Amygdala (tissue), 56 donors: Measurements from ENCODE around the gene CD46.

Source experiments
- DNase-seq, 56 donors: peaks; one replicate each; lab custom pipeline; 2025; lab: John Stamatoyannopoulos, UW

The CD46 gene

GRCh38 chr1:207825719-207826556, 74.1 kb downstream of the CD46 start:
- DNase-seq: peak in 24 of 56 donors; percentile 20 to 72 (median 40)

- DNase-seq: no peak
These were observed 75.0 kb downstream of the CD46 start for GRCh38 chr1:207826557-207827487.

GRCh38 chr1:207827488-207827830, 75.6 kb downstream of the CD46 start:
- DNase-seq: no peak

- DNase-seq: no peak
These were observed 76.2 kb downstream of the CD46 start for GRCh38 chr1:207828046-207828445.

GRCh38 chr1:207828485-207829158, 76.8 kb downstream of the CD46 start:
- peak in 42 of 56 donors; percentile 19 to 85 (median 49) for DNase-seq

- DNase-seq: no peak
These were observed 77.7 kb downstream of the CD46 start for GRCh38 chr1:207829576-207829975.

- DNase-seq: no peak
These were observed 78.9 kb downstream of the CD46 start for GRCh38 chr1:207830788-207831187.

- peak in 3 of 56 donors; percentile 26 to 33 (median 31) for DNase-seq
These were observed 79.9 kb downstream of the CD46 start for GRCh38 chr1:207831517-207832327.

GRCh38 chr1:207832796-207833195, 80.9 kb downstream of the CD46 start:
- no peak for DNase-seq

- no peak for DNase-seq
These were observed 81.5 kb downstream of the CD46 start for GRCh38 chr1:207833381-207833780.

- no peak for DNase-seq
These were observed 82.3 kb downstream of the CD46 start for GRCh38 chr1:207833956-207834660.

- DNase-seq: no peak
These were observed 84.1 kb downstream of the CD46 start for GRCh38 chr1:207835958-207836357.

- DNase-seq: no peak
These were observed 84.9 kb downstream of the CD46 start for GRCh38 chr1:207836591-207837347.

GRCh38 chr1:207837673-207838072, 85.8 kb downstream of the CD46 start:
- no peak for DNase-seq

GRCh38 chr1:207838156-207839082, 86.6 kb downstream of the CD46 start:
- peak in 26 of 56 donors; percentile 15 to 70 (median 40) for DNase-seq

GRCh38 chr1:207839083-207839413, 87.2 kb downstream of the CD46 start:
- DNase-seq: no peak

GRCh38 chr1:207840380-207840779, 88.5 kb downstream of the CD46 start:
- DNase-seq: no peak

- DNase-seq: no peak
These were observed 89.4 kb downstream of the CD46 start for GRCh38 chr1:207841293-207841692.
